ENCODE measurements around the gene PDE8B. TPM values are rescaled to one million over a fixed set of nuclear protein-coding genes. Genes with fewer than 3 reads are reported as not detected.

Gene PDE8B
- total and polyA plus RNA-seq, 9 donors, result 0.73 to 26.7 (median 6.4) TPM

GRCh38 chr5:77309140-77309539, 98.7 kb downstream of the PDE8B start:
- WGBS, 3 donors, result 84 to 88% (median 85%) methylated on average over 2 of the region's 2 CpGs
- H3K4me3 ChIP-seq, result no peak overlapping the region
- no peaks in the 10 kb centered on the region for H3K4me1 ChIP-seq (ENCODE audit: insufficient read depth)
- intact Hi-C loops (cut with DNase I), result no loop called here
- H3K27me3 ChIP-seq, result no peaks in the 10 kb centered on the region
- no peaks in the 10 kb centered on the region for H3K36me3 ChIP-seq
- no peak for DNase-seq
- H3K9me3 ChIP-seq, result no peaks in the 10 kb centered on the region
- TF ChIP-seq CTCF (IDR thresholded peaks at IDR 0.05) (no peak), EP300 (IDR thresholded peaks at IDR 0.05) (no peak), POLR2A (IDR thresholded peaks at IDR 0.05) (no peak)
- no peak overlapping the region for H3K27ac ChIP-seq

GRCh38 chr5:77310494-77311213, 100.2 kb downstream of the PDE8B start:
- Histone ChIP-seq H3K9me3 (no peaks in the 10 kb centered on the region), H3K4me3 (no peak overlapping the region), H3K27me3 (no peaks in the 10 kb centered on the region), H3K4me1 (ENCODE audit: insufficient read depth) (no peaks in the 10 kb centered on the region), H3K27ac (no peak overlapping the region), H3K36me3 (no peaks in the 10 kb centered on the region)
- WGBS, 3 donors, result 93 to 95% (median 95%) methylated on average over 4 of the region's 4 CpGs
- DNase-seq, result no peak
- TF ChIP-seq POLR2A (IDR thresholded peaks at IDR 0.05), result no peak
- TF ChIP-seq CTCF (IDR thresholded peaks at IDR 0.05), result no peak
- no peak for TF ChIP-seq EP300 (IDR thresholded peaks at IDR 0.05)
- intact Hi-C loops (cut with DNase I), result no loop called here

GRCh38 chr5:77311214-77311571, 100.7 kb downstream of the PDE8B start:
- DNase-seq, result no peak
- no peaks in the 10 kb centered on the region for H3K36me3 ChIP-seq
- H3K27ac ChIP-seq, result no peak overlapping the region
- no peak for TF ChIP-seq CTCF (IDR thresholded peaks at IDR 0.05)
- no peak for TF ChIP-seq EP300 (IDR thresholded peaks at IDR 0.05)
- no peak for TF ChIP-seq POLR2A (IDR thresholded peaks at IDR 0.05)
- H3K27me3 ChIP-seq, result no peaks in the 10 kb centered on the region
- no peaks in the 10 kb centered on the region for H3K9me3 ChIP-seq
- WGBS, 3 donors, result 52 to 75% (median 69%) methylated on average over 1 of the region's 1 CpG
- no peak overlapping the region for H3K4me3 ChIP-seq
- intact Hi-C loops (cut with DNase I), result no loop called here
- no peaks in the 10 kb centered on the region for H3K4me1 ChIP-seq (ENCODE audit: insufficient read depth)

GRCh38 chr5:77312413-77312812, 101.9 kb downstream of the PDE8B start:
- 7 to 21% (median 17%) methylated on average over 1 of the region's 1 CpG for WGBS, 3 donors
- TF ChIP-seq CTCF (IDR thresholded peaks at IDR 0.05) (no peak), EP300 (IDR thresholded peaks at IDR 0.05) (no peak), POLR2A (IDR thresholded peaks at IDR 0.05) (no peak)
- no peaks in the 10 kb centered on the region for H3K36me3 ChIP-seq
- no peaks in the 10 kb centered on the region for H3K4me1 ChIP-seq (ENCODE audit: insufficient read depth)
- intact Hi-C loops (cut with DNase I), result no loop called here
- no peaks in the 10 kb centered on the region for H3K27me3 ChIP-seq
- DNase-seq, result no peak
- no peaks in the 10 kb centered on the region for H3K9me3 ChIP-seq
- H3K27ac ChIP-seq, result no peak overlapping the region
- no peak overlapping the region for H3K4me3 ChIP-seq

Measured in ovary (tissue), 9 donors.